Measurements from ENCODE around the gene REL.

DNA sequence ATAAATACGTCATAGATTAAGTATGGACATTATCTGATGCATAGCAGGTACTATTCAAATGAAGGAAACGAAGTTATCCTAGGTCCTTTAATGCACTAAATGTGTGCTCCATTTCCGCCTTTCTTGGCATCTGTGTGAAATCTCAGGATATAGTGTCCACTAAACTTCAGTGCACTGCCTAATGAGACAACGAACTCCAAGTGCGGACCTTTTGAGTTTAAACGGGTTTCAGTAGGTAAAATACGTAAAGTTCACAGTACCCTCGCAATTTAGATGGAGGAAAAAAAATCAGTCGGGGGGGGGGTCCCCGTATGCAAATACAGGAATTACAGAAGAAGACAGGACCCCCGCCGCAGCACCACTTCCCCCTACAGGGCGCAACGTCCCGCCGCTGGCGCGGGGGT lies 729 bp upstream of the REL start:
- TF ChIP-seq, protein P1, sequence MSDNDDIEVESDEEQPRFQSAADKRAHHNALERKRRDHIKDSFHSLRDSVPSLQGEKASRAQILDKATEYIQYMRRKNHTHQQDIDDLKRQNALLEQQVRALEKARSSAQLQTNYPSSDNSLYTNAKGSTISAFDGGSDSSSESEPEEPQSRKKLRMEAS (IDR thresholded peaks at IDR 0.05; ENCODE audit: low read depth) = no peak
- TF ChIP-seq, protein P2, sequence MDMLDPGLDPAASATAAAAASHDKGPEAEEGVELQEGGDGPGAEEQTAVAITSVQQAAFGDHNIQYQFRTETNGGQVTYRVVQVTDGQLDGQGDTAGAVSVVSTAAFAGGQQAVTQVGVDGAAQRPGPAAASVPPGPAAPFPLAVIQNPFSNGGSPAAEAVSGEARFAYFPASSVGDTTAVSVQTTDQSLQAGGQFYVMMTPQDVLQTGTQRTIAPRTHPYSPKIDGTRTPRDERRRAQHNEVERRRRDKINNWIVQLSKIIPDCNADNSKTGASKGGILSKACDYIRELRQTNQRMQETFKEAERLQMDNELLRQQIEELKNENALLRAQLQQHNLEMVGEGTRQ (IDR thresholded peaks at IDR 0.05; ENCODE audit: borderline replicate concordance, low read depth, low read length) = no peak
- TF ChIP-seq SMC3 (IDR thresholded peaks at IDR 0.05; ENCODE audit: low read depth, low read length) = no peak
- TF ChIP-seq TEAD4 (IDR thresholded peaks at IDR 0.05; ENCODE audit: borderline replicate concordance, insufficient read depth) = no peak
- TF ChIP-seq FOXM1 (IDR thresholded peaks at IDR 0.05; ENCODE audit: low read depth) = no peak
- no peak for TF ChIP-seq CHD2 (IDR thresholded peaks at IDR 0.05; ENCODE audit: low read length, partially characterized antibody)
- no peak for TF ChIP-seq REST (IDR thresholded peaks at IDR 0.05; ENCODE audit: low read depth, low read length)
- TF ChIP-seq, protein P3, sequence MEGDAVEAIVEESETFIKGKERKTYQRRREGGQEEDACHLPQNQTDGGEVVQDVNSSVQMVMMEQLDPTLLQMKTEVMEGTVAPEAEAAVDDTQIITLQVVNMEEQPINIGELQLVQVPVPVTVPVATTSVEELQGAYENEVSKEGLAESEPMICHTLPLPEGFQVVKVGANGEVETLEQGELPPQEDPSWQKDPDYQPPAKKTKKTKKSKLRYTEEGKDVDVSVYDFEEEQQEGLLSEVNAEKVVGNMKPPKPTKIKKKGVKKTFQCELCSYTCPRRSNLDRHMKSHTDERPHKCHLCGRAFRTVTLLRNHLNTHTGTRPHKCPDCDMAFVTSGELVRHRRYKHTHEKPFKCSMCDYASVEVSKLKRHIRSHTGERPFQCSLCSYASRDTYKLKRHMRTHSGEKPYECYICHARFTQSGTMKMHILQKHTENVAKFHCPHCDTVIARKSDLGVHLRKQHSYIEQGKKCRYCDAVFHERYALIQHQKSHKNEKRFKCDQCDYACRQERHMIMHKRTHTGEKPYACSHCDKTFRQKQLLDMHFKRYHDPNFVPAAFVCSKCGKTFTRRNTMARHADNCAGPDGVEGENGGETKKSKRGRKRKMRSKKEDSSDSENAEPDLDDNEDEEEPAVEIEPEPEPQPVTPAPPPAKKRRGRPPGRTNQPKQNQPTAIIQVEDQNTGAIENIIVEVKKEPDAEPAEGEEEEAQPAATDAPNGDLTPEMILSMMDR (IDR thresholded peaks at IDR 0.05) = peak; percentile 29; the same call in 1 of the 2 replicates
- no peak for TF ChIP-seq EZH2phosphoT487 (IDR thresholded peaks at IDR 0.05; ENCODE audit: borderline replicate concordance, low read depth)
- TF ChIP-seq, protein P4, sequence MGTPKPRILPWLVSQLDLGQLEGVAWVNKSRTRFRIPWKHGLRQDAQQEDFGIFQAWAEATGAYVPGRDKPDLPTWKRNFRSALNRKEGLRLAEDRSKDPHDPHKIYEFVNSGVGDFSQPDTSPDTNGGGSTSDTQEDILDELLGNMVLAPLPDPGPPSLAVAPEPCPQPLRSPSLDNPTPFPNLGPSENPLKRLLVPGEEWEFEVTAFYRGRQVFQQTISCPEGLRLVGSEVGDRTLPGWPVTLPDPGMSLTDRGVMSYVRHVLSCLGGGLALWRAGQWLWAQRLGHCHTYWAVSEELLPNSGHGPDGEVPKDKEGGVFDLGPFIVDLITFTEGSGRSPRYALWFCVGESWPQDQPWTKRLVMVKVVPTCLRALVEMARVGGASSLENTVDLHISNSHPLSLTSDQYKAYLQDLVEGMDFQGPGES (IDR thresholded peaks at IDR 0.05; ENCODE audit: low read depth, low read length) = no peak
- no peak for TF ChIP-seq GABPA (IDR thresholded peaks at IDR 0.05; ENCODE audit: low read depth)
- TF ChIP-seq MXI1 (IDR thresholded peaks at IDR 0.05; ENCODE audit: low read depth, low read length) = no peak
- no peak for TF ChIP-seq FOXJ3 (CRISPR knock-in tag; IDR thresholded peaks at IDR 0.05)
- TF ChIP-seq SIN3A (IDR thresholded peaks at IDR 0.05; ENCODE audit: borderline replicate concordance, low read depth, low read length) = no peak

All from SK-N-SH (cell line).